Mesendoderm (in vitro differentiated cells): ENCODE data around the gene GMDS.

ENCODE experiments used
- DNase-seq: peaks from one replicate; pipeline ENCODE4 v3.0.0; 2013
- H2AK5ac ChIP-seq: 2 replicates; pipeline ENCODE4 v1.6.1; 2013; ENCODE audit warnings: low read length, inconsistent platforms
- H2BK120ac ChIP-seq: 2 replicates; pipeline ENCODE4 v1.6.1; 2013; ENCODE audit warnings: low read depth, mild to moderate bottlenecking, low read length, moderate library complexity, mixed read lengths
- H2BK15ac ChIP-seq: replicated peaks from 2 replicates; pipeline ENCODE4 v1.6.1; 2013; ENCODE audit warnings: low read depth, mild to moderate bottlenecking, moderate library complexity
- H2BK5ac ChIP-seq: 2 replicates; pipeline ENCODE4 v1.6.1; 2013; ENCODE audit warnings: low read length, inconsistent platforms
- H3K18ac ChIP-seq: 2 replicates; pipeline ENCODE4 v1.6.1; 2013; ENCODE audit warnings: mild to moderate bottlenecking, low read length, mixed read lengths
- H3K23ac ChIP-seq: one replicate; pipeline ENCODE4 v1.6.1; 2013; ENCODE audit warnings: low read length
- H3K27ac ChIP-seq: 2 replicates; pipeline ENCODE4 v1.5.1; 2013; ENCODE audit warnings: low read depth, mild to moderate bottlenecking, inconsistent platforms, low read length, moderate library complexity
- H3K27me3 ChIP-seq: 2 replicates; pipeline ENCODE4 v1.6.1; 2013; ENCODE audit warnings: low read length, control low read depth, mild to moderate bottlenecking, inconsistent platforms; ENCODE audit not compliant: insufficient read depth, poor library complexity
- H3K36me3 ChIP-seq: 2 replicates; pipeline ENCODE4 v1.6.1; 2013; ENCODE audit warnings: low read length, inconsistent platforms; ENCODE audit not compliant: control insufficient read depth, insufficient read depth
- H3K4ac ChIP-seq: one replicate; pipeline ENCODE4 v1.6.1; 2013; ENCODE audit warnings: low read depth, mild to moderate bottlenecking, low read length, moderate library complexity
- H3K4me1 ChIP-seq: 2 replicates; pipeline ENCODE4 v1.6.1; 2013; ENCODE audit warnings: low read depth, low read length, inconsistent platforms; ENCODE audit not compliant: control insufficient read depth
- H3K4me2 ChIP-seq: 2 replicates; pipeline ENCODE4 v1.6.1; 2013; ENCODE audit warnings: low read length
- H3K4me3 ChIP-seq: 2 replicates; pipeline ENCODE4 v1.5.1; 2013; ENCODE audit warnings: mild to moderate bottlenecking, low read length
- H3K56ac ChIP-seq: one replicate; pipeline ENCODE4 v1.6.1; 2013; ENCODE audit warnings: low read length
- H3K79me1 ChIP-seq: 2 replicates; pipeline ENCODE4 v1.6.1; 2013; ENCODE audit warnings: low read length, inconsistent platforms
- H3K79me2 ChIP-seq: 2 replicates; pipeline ENCODE4 v1.6.1; 2013; ENCODE audit warnings: mild to moderate bottlenecking, low read length; ENCODE audit not compliant: control insufficient read depth, insufficient read depth
- H3K9ac ChIP-seq: 2 replicates; pipeline ENCODE4 v1.6.1; 2013; ENCODE audit warnings: low read length, inconsistent platforms
- H4K5ac ChIP-seq: one replicate; pipeline ENCODE4 v1.6.1; 2013; ENCODE audit warnings: low read length
- H4K8ac ChIP-seq: one replicate; pipeline ENCODE4 v1.6.1; 2013; ENCODE audit warnings: low read depth, mild to moderate bottlenecking, control low read depth, low read length, moderate library complexity
- WGBS: extraction: QIAGEN DNeasy Blood & Tissue Kit; methylation state at CpG from one replicate; pipeline ENCODE4 v1.1.7; 2013; ENCODE audit warnings: low lambda C conversion rate, missing lambda C conversion rate; ENCODE audit not compliant: insufficient coverage; ENCODE audit errors: extremely low coverage; 5-methylcytosine and 5-hydroxymethylcytosine counted together

GMDS gene

GRCh38 chr6:1787894-1788293 is 457.5 kb downstream of the GMDS start:
- Histone ChIP-seq H3K4me2 (no peak overlapping the region), H2AK5ac (no peak overlapping the region), H3K36me3 (no peaks in the 10 kb centered on the region), H3K4me1 (no peaks in the 10 kb centered on the region), H3K27ac (no peak overlapping the region), H3K4me3 (no peak overlapping the region), H3K56ac (no peak overlapping the region), H3K9ac (no peak overlapping the region), H3K79me2 (no peaks in the 10 kb centered on the region), H2BK15ac (no peak overlapping the region), H3K27me3 (no peaks in the 10 kb centered on the region), H3K79me1 (no peaks in the 10 kb centered on the region), H3K18ac (no peak overlapping the region), H3K4ac (no peak overlapping the region), H4K5ac (no peak overlapping the region), H2BK120ac (no peak overlapping the region), H4K8ac (no peak overlapping the region), H2BK5ac (no peak overlapping the region), H3K23ac (no peak overlapping the region)
- no CpG with 5 or more reads among the region's 8 CpGs for WGBS
- DNase-seq: no peak

DNA sequence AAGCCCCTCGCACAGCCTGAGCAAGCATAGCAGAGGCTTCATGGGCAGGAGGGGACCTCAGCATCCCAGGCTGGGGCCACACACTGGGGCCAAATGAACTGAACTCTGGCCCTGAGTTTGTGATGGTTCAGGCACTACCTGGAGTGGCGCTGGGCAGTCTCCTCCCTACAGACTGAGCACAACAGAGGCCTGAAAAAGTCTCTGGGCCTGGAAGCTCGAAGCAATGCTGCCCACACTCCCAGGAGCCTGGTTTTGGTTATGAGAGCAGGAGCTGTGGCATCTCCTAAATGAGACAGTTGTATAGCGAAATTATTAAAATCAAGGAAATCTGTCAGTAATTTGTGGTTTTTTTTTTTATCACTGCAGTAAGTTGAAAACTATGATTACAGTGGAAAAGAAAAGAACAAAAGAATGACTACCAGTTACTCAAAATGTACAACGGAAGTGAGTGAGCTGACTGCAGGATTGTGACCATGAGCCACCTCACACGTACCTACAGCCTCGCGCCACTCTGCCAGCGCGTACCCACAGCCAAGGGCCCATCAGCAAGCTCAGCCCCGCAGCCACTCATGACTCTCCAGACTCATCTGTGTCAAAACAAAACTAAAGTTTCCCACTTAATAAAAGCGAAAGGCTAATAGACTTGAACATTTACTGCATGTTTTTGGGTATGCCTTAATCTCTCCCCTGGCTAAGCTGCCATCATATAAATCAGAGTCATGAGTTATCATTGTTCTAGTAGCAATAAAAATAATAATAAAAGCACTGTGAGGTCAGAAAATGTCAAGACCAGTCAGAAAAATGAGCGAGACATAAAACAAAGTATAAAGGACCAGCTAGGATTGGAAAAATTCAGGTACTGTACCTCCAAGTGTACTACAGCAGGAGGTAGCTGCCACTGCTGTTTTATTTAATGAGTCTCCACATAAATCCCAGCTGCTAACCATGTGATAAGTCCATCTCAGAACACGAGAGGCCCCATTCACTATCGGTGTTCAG is 458.7 kb downstream of the GMDS start:
- WGBS: no CpG with 5 or more reads among the region's 15 CpGs
- no peaks in the 10 kb centered on the region for H3K79me2 ChIP-seq
- no peak overlapping the region for H2AK5ac ChIP-seq
- no peak overlapping the region for H3K27ac ChIP-seq
- H3K36me3 ChIP-seq: no peaks in the 10 kb centered on the region
- no peak overlapping the region for H3K9ac ChIP-seq
- H3K4me2 ChIP-seq: no peak overlapping the region
- H3K18ac ChIP-seq: no peak overlapping the region
- H3K27me3 ChIP-seq: no peaks in the 10 kb centered on the region
- no peak overlapping the region for H2BK15ac ChIP-seq
- no peak overlapping the region for H4K5ac ChIP-seq
- H3K4me1 ChIP-seq: no peaks in the 10 kb centered on the region
- H3K4ac ChIP-seq: no peak overlapping the region
- H2BK120ac ChIP-seq: no peak overlapping the region
- H2BK5ac ChIP-seq: no peak overlapping the region
- no peak overlapping the region for H3K4me3 ChIP-seq
- H4K8ac ChIP-seq: no peak overlapping the region
- no peak overlapping the region for H3K23ac ChIP-seq
- H3K79me1 ChIP-seq: no peaks in the 10 kb centered on the region
- no peak for DNase-seq
- no peak overlapping the region for H3K56ac ChIP-seq

GRCh38 chr6:1784422-1784884 is 461.0 kb downstream of the GMDS start:
- Histone ChIP-seq H3K27ac (no peak overlapping the region), H3K27me3 (no peaks in the 10 kb centered on the region), H3K36me3 (no peaks in the 10 kb centered on the region), H3K79me1 (no peaks in the 10 kb centered on the region), H4K8ac (no peak overlapping the region), H2BK15ac (no peak overlapping the region), H2AK5ac (no peak overlapping the region), H3K4me2 (no peak overlapping the region), H4K5ac (no peak overlapping the region), H3K79me2 (no peaks in the 10 kb centered on the region), H3K23ac (no peak overlapping the region), H2BK5ac (no peak overlapping the region), H3K9ac (no peak overlapping the region), H3K4me3 (no peak overlapping the region), H2BK120ac (no peak overlapping the region), H3K18ac (no peak overlapping the region), H3K4me1 (no peaks in the 10 kb centered on the region), H3K4ac (no peak overlapping the region), H3K56ac (no peak overlapping the region)
- whole genome bisulfite sequencing: no CpG with 5 or more reads among the region's 6 CpGs
- no peak for DNase-seq

- Histone ChIP-seq H3K4me2 (no peak overlapping the region), H2BK120ac (no peak overlapping the region), H3K79me1 (no peaks in the 10 kb centered on the region), H3K9ac (no peak overlapping the region), H2BK5ac (no peak overlapping the region), H3K27me3 (no peaks in the 10 kb centered on the region), H3K23ac (no peak overlapping the region), H3K4me1 (no peaks in the 10 kb centered on the region), H3K56ac (no peak overlapping the region), H4K8ac (no peak overlapping the region), H3K18ac (no peak overlapping the region), H3K79me2 (no peaks in the 10 kb centered on the region), H3K4me3 (no peak overlapping the region), H3K4ac (no peak overlapping the region), H3K36me3 (no peaks in the 10 kb centered on the region), H2BK15ac (no peak overlapping the region), H3K27ac (no peak overlapping the region), H4K5ac (no peak overlapping the region), H2AK5ac (no peak overlapping the region)
- no peak for DNase-seq
- WGBS: no CpG with 5 or more reads among the region's 4 CpGs
Observed at GRCh38 chr6:1781817-1782184, 463.6 kb downstream of the GMDS start.

- no peaks in the 10 kb centered on the region for H3K79me1 ChIP-seq
- no peak overlapping the region for H3K4me3 ChIP-seq
- no peaks in the 10 kb centered on the region for H3K36me3 ChIP-seq
- no peak for DNase-seq
- H3K27me3 ChIP-seq: no peaks in the 10 kb centered on the region
- H3K56ac ChIP-seq: peak overlapping the region; percentile 35
- no peaks in the 10 kb centered on the region for H3K4me1 ChIP-seq
- H2BK120ac ChIP-seq: no peak overlapping the region
- no peaks in the 10 kb centered on the region for H3K79me2 ChIP-seq
- no peak overlapping the region for H3K18ac ChIP-seq
- no peak overlapping the region for H3K27ac ChIP-seq
- H4K5ac ChIP-seq: no peak overlapping the region
- H3K9ac ChIP-seq: no peak overlapping the region
- WGBS: no CpG with 5 or more reads among the region's 11 CpGs
- H4K8ac ChIP-seq: no peak overlapping the region
- H3K23ac ChIP-seq: no peak overlapping the region
- no peak overlapping the region for H3K4me2 ChIP-seq
- no peak overlapping the region for H2AK5ac ChIP-seq
- H2BK15ac ChIP-seq: no peak overlapping the region
- H3K4ac ChIP-seq: no peak overlapping the region
- H2BK5ac ChIP-seq: no peak overlapping the region
Observed at GRCh38 chr6:1781152-1781816, 464.1 kb downstream of the GMDS start.
